ENCODE measurements around the gene SMYD3. TPM values are rescaled to one million over a fixed set of nuclear protein-coding genes. Genes with fewer than 3 reads are reported as not detected.
A peak's percentile ranks its signal among the peaks of the same experiment; 100 is the strongest.

Gene SMYD3
- total RNA-seq, 1 donor from 2014 or later: 29.3 TPM

GRCh38 chr1:246533371-246533905 is 26.4 kb upstream of the SMYD3 start:
- no peak for DNase-seq (ENCODE audit: low spot score)
- Mint-ChIP-seq H3K4me3 (ENCODE audit: unreplicated experiment) (no peak overlapping the region), H3K27me3 (ENCODE audit: low read depth) (no peaks in the 10 kb centered on the region), H3K27ac (ENCODE audit: unreplicated experiment) (no peak overlapping the region), H3K36me3 (ENCODE audit: low read depth) (peaks cover 6% of the 10 kb centered on the region), H3K9me3 (ENCODE audit: low read depth) (peaks cover 13% of the 10 kb centered on the region), H3K4me1 (ENCODE audit: low read depth) (no peaks in the 10 kb centered on the region)
- no peak for TF ChIP-seq CTCF (IDR thresholded peaks at IDR 0.05)

GRCh38 chr1:246532519-246532918 is 25.4 kb upstream of the SMYD3 start:
- Mint-ChIP-seq H3K27me3 (ENCODE audit: low read depth) (no peaks in the 10 kb centered on the region), H3K9me3 (ENCODE audit: low read depth) (peaks cover 13% of the 10 kb centered on the region), H3K4me1 (ENCODE audit: low read depth) (no peaks in the 10 kb centered on the region), H3K4me3 (ENCODE audit: unreplicated experiment) (no peak overlapping the region), H3K27ac (ENCODE audit: unreplicated experiment) (no peak overlapping the region), H3K36me3 (ENCODE audit: low read depth) (peaks cover 6% of the 10 kb centered on the region)
- DNase-seq (ENCODE audit: low spot score): no peak
- TF ChIP-seq CTCF (IDR thresholded peaks at IDR 0.05): peak; percentile 32

- peaks cover 6% of the 10 kb centered on the region for H3K36me3 Mint-ChIP-seq (ENCODE audit: low read depth)
- H3K4me3 Mint-ChIP-seq (ENCODE audit: unreplicated experiment): no peak overlapping the region
- TF ChIP-seq CTCF (IDR thresholded peaks at IDR 0.05): no peak
- no peaks in the 10 kb centered on the region for H3K4me1 Mint-ChIP-seq (ENCODE audit: low read depth)
- no peak overlapping the region for H3K27ac Mint-ChIP-seq (ENCODE audit: unreplicated experiment)
- H3K9me3 Mint-ChIP-seq (ENCODE audit: low read depth): peaks cover 13% of the 10 kb centered on the region
- no peaks in the 10 kb centered on the region for H3K27me3 Mint-ChIP-seq (ENCODE audit: low read depth)
- DNase-seq (ENCODE audit: low spot score): no peak
Measured at GRCh38 chr1:246530482-246530881, 23.4 kb upstream of the SMYD3 start.

GRCh38 chr1:246528933-246529731 is 22.1 kb upstream of the SMYD3 start:
- Mint-ChIP-seq H3K27ac (ENCODE audit: unreplicated experiment) (no peak overlapping the region), H3K9me3 (ENCODE audit: low read depth) (peaks cover 13% of the 10 kb centered on the region), H3K4me1 (ENCODE audit: low read depth) (no peaks in the 10 kb centered on the region), H3K4me3 (ENCODE audit: unreplicated experiment) (no peak overlapping the region), H3K36me3 (ENCODE audit: low read depth) (peaks cover 6% of the 10 kb centered on the region), H3K27me3 (ENCODE audit: low read depth) (no peaks in the 10 kb centered on the region)
- DNase-seq (ENCODE audit: low spot score): no peak
- no peak for TF ChIP-seq CTCF (IDR thresholded peaks at IDR 0.05)

- peak overlapping the region; percentile 24 for H3K27ac Mint-ChIP-seq (ENCODE audit: unreplicated experiment)
- no peaks in the 10 kb centered on the region for H3K4me1 Mint-ChIP-seq (ENCODE audit: low read depth)
- DNase-seq (ENCODE audit: low spot score): no peak
- no peak for TF ChIP-seq CTCF (IDR thresholded peaks at IDR 0.05)
- peaks cover 6% of the 10 kb centered on the region for H3K36me3 Mint-ChIP-seq (ENCODE audit: low read depth)
- H3K27me3 Mint-ChIP-seq (ENCODE audit: low read depth): no peaks in the 10 kb centered on the region
- no peak overlapping the region for H3K4me3 Mint-ChIP-seq (ENCODE audit: unreplicated experiment)
- peaks cover 13% of the 10 kb centered on the region for H3K9me3 Mint-ChIP-seq (ENCODE audit: low read depth)
Measured at GRCh38 chr1:246527402-246528088, 20.5 kb upstream of the SMYD3 start.
